HUDEP-2 (cell line): Measurements from ENCODE around the gene RNF220.

ENCODE experiments used
- DNase-seq, 76 experiments: peaks; one replicate each; lab custom pipeline; 2025; ENCODE audit not compliant: unreplicated experiment in 76 of 76; lab: John Stamatoyannopoulos, UW

The RNF220 gene

GRCh38 chr1:44572572-44572879 lies 167.5 kb downstream of the RNF220 start:
- DNase-seq: no peak

- no peak for DNase-seq
These were observed 170.3 kb downstream of the RNF220 start for GRCh38 chr1:44575396-44575795.

- DNase-seq: no peak
These were observed 171.5 kb downstream of the RNF220 start for GRCh38 chr1:44576456-44577150.

GRCh38 chr1:44581205-44581604 lies 176.2 kb downstream of the RNF220 start:
- no peak for DNase-seq

- no peak for DNase-seq
These were observed 179.1 kb downstream of the RNF220 start for GRCh38 chr1:44584167-44584566.

- DNase-seq: no peak
These were observed 180.4 kb downstream of the RNF220 start for GRCh38 chr1:44585315-44585920.

- no peak for DNase-seq
These were observed 182.9 kb downstream of the RNF220 start for GRCh38 chr1:44587796-44588460.

GRCh38 chr1:44588551-44589210 lies 183.6 kb downstream of the RNF220 start:
- no peak for DNase-seq

GRCh38 chr1:44590475-44590874 lies 185.4 kb downstream of the RNF220 start:
- DNase-seq: no peak

GRCh38 chr1:44591381-44591780 lies 186.3 kb downstream of the RNF220 start:
- no peak for DNase-seq

GRCh38 chr1:44592208-44593145 lies 187.4 kb downstream of the RNF220 start:
- no peak for DNase-seq

- no peak for DNase-seq
These were observed 189.3 kb downstream of the RNF220 start for GRCh38 chr1:44594353-44594752.

GRCh38 chr1:44594871-44595735 lies 190.0 kb downstream of the RNF220 start:
- peak in 62 of 76 experiments; percentile 5 to 76 (median 48) for DNase-seq

GRCh38 chr1:44596511-44596910 lies 191.5 kb downstream of the RNF220 start:
- DNase-seq: no peak

- DNase-seq: no peak
These were observed 193.1 kb downstream of the RNF220 start for GRCh38 chr1:44598167-44598566.

- DNase-seq: no peak
These were observed 197.9 kb downstream of the RNF220 start for GRCh38 chr1:44602634-44603628.

GRCh38 chr1:44603718-44604117 lies 198.7 kb downstream of the RNF220 start:
- DNase-seq: no peak

GRCh38 chr1:44604157-44604955 lies 199.3 kb downstream of the RNF220 start:
- no peak for DNase-seq
